Measurements from ENCODE around the gene XRCC4.

DNA sequence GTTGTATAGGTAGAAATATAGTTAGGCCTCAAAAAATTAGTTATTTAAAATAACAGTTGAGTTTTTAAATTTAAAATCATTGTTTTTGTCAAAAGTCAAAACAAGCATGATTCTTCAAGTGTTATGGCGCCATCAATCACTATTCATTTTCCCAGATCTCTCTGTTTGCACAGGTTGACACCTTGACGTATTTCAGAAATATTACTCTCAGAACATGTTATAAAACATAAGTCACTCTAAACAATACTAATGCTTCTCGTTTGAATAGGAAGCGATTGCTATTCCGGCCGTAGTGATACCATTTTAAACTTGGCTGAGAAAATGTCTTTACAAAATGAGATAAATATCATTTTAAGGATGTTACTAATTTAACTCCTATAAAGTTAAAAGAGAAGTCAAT, 268.1 kb downstream of the XRCC4 start:
- TF ChIP-seq, protein P1, sequence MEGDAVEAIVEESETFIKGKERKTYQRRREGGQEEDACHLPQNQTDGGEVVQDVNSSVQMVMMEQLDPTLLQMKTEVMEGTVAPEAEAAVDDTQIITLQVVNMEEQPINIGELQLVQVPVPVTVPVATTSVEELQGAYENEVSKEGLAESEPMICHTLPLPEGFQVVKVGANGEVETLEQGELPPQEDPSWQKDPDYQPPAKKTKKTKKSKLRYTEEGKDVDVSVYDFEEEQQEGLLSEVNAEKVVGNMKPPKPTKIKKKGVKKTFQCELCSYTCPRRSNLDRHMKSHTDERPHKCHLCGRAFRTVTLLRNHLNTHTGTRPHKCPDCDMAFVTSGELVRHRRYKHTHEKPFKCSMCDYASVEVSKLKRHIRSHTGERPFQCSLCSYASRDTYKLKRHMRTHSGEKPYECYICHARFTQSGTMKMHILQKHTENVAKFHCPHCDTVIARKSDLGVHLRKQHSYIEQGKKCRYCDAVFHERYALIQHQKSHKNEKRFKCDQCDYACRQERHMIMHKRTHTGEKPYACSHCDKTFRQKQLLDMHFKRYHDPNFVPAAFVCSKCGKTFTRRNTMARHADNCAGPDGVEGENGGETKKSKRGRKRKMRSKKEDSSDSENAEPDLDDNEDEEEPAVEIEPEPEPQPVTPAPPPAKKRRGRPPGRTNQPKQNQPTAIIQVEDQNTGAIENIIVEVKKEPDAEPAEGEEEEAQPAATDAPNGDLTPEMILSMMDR (IDR thresholded peaks at IDR 0.05), result no peak
- no peak for TF ChIP-seq EP300 (IDR thresholded peaks at IDR 0.05)

All from suprapubic skin (tissue), 3 donors.